HUES6 (cell line): ENCODE data around the gene KLHL34.

Experiments
- H3K27ac ChIP-seq: 2 replicates; pipeline ENCODE4 v1.7.0; 2013; ENCODE audit warnings: low read depth, mild to moderate bottlenecking, low read length, inconsistent platforms
- H3K27me3 ChIP-seq: 2 replicates; pipeline ENCODE4 v1.6.1; 2013; ENCODE audit warnings: low read length; ENCODE audit not compliant: control insufficient read depth, insufficient read depth
- H3K36me3 ChIP-seq: 2 replicates; pipeline ENCODE4 v1.6.1; 2013; ENCODE audit warnings: low read length; ENCODE audit not compliant: control insufficient read depth, insufficient read depth
- H3K4me1 ChIP-seq: 2 replicates; pipeline ENCODE4 v1.6.1; 2013; ENCODE audit warnings: low read length; ENCODE audit not compliant: control insufficient read depth, insufficient read depth
- H3K4me3 ChIP-seq: 2 replicates; pipeline ENCODE4 v1.5.1; 2013; ENCODE audit warnings: low read depth, low read length
- H3K9ac ChIP-seq: one replicate; pipeline ENCODE4 v1.6.1; 2013; ENCODE audit warnings: mild to moderate bottlenecking, low read length
- H3K9me3 ChIP-seq: 2 replicates; pipeline ENCODE4 v1.6.1; 2013; ENCODE audit warnings: low read depth, low read length; ENCODE audit not compliant: control insufficient read depth, insufficient read depth

The KLHL34 gene, protein sequence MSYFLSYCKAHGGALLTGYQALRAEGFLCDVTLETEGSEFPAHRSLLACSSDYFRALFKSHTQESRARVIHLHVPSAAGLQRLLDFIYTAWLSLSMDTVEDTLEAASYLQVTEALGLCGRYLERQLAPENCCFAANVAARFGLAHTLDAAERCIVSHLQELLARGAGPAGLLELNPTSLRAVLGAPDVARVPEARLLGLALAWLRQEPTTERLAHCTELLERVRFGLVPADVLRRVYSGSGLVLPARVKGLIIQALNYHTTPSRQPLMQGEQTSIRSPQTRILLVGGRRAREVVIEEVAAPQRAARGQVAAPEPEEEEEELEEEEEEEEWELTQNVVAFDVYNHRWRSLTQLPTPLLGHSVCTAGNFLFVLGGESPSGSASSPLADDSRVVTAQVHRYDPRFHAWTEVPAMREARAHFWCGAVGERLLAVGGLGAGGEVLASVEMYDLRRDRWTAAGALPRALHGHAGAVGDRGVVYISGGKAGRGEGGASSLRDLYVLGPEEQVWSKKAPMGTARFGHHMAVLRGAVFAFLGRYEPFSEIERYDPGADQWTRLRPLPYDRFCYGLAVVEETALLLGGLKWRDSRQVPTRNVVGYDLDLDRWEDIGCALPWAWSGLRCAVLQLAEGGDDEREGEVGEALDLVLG

DNA sequence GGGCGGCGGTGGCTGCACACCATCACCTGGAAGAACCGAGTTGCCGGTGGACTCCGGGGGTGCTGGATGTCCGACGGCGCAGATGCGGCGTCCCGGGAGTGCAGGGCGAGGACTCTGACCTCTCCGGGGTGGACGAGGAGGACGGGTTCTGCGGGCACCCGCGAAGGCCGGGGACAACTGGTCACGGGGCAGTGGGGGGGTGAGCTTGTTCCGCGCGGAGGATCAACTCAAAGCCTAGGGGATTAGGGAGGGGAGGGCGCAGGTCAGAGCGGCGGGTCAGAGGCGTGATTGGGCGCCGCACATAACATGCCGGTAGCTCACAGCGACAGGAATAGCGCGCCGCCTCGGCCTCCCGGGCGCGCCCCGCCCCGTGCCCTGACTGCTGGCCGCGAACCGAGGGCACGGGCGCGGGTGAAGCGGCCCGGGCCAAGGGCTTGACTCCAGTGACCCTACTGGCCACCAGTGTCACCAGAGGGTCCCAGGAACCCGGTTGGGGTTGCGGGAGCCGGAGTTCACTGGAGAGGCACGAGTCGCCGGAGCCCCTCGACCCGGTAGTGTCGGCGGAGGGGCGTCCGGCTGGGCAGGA lies at the start of gene KLHL34:
Gene KLHL34 (minus strand): TSS at position 179 of the 586 bp plus-strand sequence. CDS start 542 bp downstream, outside the sequence.
- Histone ChIP-seq H3K4me3 (peak within 1 kb of the TSS; percentile 49; the same call in 1 of the 2 replicates), H3K9ac (no peak within 1 kb of the TSS), H3K36me3 (no peaks in the 10 kb centered on the region), H3K4me1 (no peaks in the 10 kb centered on the region), H3K27ac (no peak within 1 kb of the TSS), H3K9me3 (no peaks in the 10 kb centered on the region), H3K27me3 (no peaks in the 10 kb centered on the region; the same call in 1 of the 2 replicates)

DNA sequence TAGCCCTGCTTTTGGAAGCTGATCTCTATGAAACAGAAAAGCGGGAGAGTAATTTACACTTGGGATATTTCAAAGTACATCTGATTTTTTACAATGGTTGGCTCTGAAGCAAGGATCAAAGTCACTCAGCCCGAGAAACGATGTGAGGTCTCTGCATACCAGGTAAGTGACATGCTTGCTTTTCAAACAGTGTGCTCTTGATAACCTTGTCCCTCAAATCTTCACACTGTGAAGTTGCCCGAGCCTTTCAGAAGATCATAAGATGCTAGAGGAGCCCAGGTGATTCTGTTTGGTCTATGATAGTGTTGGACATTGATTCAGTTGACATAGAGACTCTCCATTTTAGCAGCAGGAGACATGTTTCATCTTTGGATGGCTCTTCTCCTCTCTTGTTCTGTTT lies 47.1 kb upstream of the KLHL34 start:
- Histone ChIP-seq H3K9ac (no peak overlapping the region), H3K9me3 (no peaks in the 10 kb centered on the region), H3K27me3 (peaks cover 2% of the 10 kb centered on the region; the same call in 1 of the 2 replicates), H3K4me3 (no peak overlapping the region), H3K4me1 (peaks cover 9% of the 10 kb centered on the region; the same call in 1 of the 2 replicates), H3K27ac (no peak overlapping the region), H3K36me3 (no peaks in the 10 kb centered on the region)

DNA sequence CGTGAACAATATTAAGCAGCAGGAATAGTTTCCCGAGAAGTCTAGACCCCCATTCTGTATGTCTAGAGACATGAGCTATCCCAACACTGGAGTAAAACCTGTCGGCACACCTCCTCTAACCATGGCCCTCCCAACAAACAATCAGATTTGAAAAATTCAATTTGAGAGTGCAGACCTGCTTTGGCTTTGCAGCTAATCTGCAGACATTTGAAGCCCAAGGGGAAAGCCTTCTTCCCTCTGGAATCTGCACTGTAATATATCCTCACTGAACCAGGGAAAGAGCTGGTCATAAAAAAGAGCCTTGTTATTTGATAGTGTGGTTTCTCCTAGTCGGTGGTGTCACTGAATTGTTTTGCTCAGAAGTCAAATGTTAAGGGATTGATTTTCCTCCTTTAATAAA lies 44.6 kb upstream of the KLHL34 start:
- Histone ChIP-seq H3K27ac (no peak overlapping the region), H3K4me3 (no peak overlapping the region), H3K9me3 (no peaks in the 10 kb centered on the region), H3K27me3 (peaks cover 5% of the 10 kb centered on the region; the same call in 1 of the 2 replicates), H3K36me3 (no peaks in the 10 kb centered on the region), H3K4me1 (peaks cover 9% of the 10 kb centered on the region; the same call in 1 of the 2 replicates), H3K9ac (no peak overlapping the region)

GRCh38 chrX:21700967-21701366 lies 42.8 kb upstream of the KLHL34 start:
- H3K9me3 ChIP-seq: no peaks in the 10 kb centered on the region
- peaks cover 8% of the 10 kb centered on the region; the same call in 1 of the 2 replicates for H3K27me3 ChIP-seq
- no peak overlapping the region for H3K4me3 ChIP-seq
- no peak overlapping the region for H3K9ac ChIP-seq
- H3K27ac ChIP-seq: no peak overlapping the region
- H3K4me1 ChIP-seq: peaks cover 9% of the 10 kb centered on the region; the same call in 1 of the 2 replicates
- no peaks in the 10 kb centered on the region for H3K36me3 ChIP-seq

GRCh38 chrX:21700275-21700674 lies 42.1 kb upstream of the KLHL34 start:
- Histone ChIP-seq H3K36me3 (no peaks in the 10 kb centered on the region), H3K27me3 (peaks cover 8% of the 10 kb centered on the region; the same call in 1 of the 2 replicates), H3K9ac (no peak overlapping the region), H3K4me1 (peaks cover 9% of the 10 kb centered on the region; the same call in 1 of the 2 replicates), H3K27ac (no peak overlapping the region), H3K9me3 (no peaks in the 10 kb centered on the region), H3K4me3 (no peak overlapping the region)

GRCh38 chrX:21699136-21699535 lies 41.0 kb upstream of the KLHL34 start:
- H3K4me1 ChIP-seq: peaks cover 8% of the 10 kb centered on the region; the same call in 1 of the 2 replicates
- no peak overlapping the region for H3K9ac ChIP-seq
- H3K9me3 ChIP-seq: no peaks in the 10 kb centered on the region
- H3K27me3 ChIP-seq: peaks cover 8% of the 10 kb centered on the region; the same call in 1 of the 2 replicates
- no peak overlapping the region for H3K4me3 ChIP-seq
- H3K27ac ChIP-seq: no peak overlapping the region
- H3K36me3 ChIP-seq: no peaks in the 10 kb centered on the region

- Histone ChIP-seq H3K4me1 (no peaks in the 10 kb centered on the region), H3K27ac (no peak overlapping the region), H3K4me3 (no peak overlapping the region), H3K9me3 (no peaks in the 10 kb centered on the region), H3K9ac (no peak overlapping the region), H3K27me3 (peaks cover 8% of the 10 kb centered on the region; the same call in 1 of the 2 replicates), H3K36me3 (no peaks in the 10 kb centered on the region)
Observed at GRCh38 chrX:21698272-21698671, 40.1 kb upstream of the KLHL34 start.

- no peak overlapping the region for H3K27ac ChIP-seq
- no peaks in the 10 kb centered on the region; the same call in 1 of the 2 replicates for H3K27me3 ChIP-seq
- no peaks in the 10 kb centered on the region for H3K4me1 ChIP-seq
- no peak overlapping the region for H3K9ac ChIP-seq
- H3K36me3 ChIP-seq: no peaks in the 10 kb centered on the region
- no peak overlapping the region for H3K4me3 ChIP-seq
- H3K9me3 ChIP-seq: no peaks in the 10 kb centered on the region
Observed at GRCh38 chrX:21691512-21692018, 33.4 kb upstream of the KLHL34 start.

DNA sequence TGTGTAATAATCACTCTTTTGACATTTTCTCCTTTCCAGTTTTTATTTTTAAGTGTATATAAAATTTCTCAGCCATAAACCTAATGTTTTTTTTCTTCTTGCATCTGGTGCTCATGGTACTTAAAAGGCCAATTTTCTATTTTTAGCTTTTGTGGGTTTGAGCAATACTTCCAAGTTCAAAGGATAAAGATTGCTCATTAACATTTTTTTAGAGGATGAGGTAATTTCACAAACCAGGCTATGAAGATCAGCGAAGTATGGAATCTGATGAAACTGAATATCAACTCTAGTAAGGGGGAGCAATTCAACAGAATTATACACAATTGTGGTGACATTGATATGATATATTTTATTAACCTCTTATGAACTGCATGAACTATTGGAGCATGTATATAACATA lies 25.8 kb upstream of the KLHL34 start:
- no peak overlapping the region for H3K27ac ChIP-seq
- H3K27me3 ChIP-seq: peaks cover 7% of the 10 kb centered on the region; the same call in 1 of the 2 replicates
- no peak overlapping the region for H3K9ac ChIP-seq
- H3K4me1 ChIP-seq: no peaks in the 10 kb centered on the region
- no peak overlapping the region for H3K4me3 ChIP-seq
- no peaks in the 10 kb centered on the region for H3K36me3 ChIP-seq
- no peaks in the 10 kb centered on the region for H3K9me3 ChIP-seq

GRCh38 chrX:21678048-21678612 lies 20.0 kb upstream of the KLHL34 start:
- H3K27me3 ChIP-seq: peaks cover 4% of the 10 kb centered on the region; the same call in 1 of the 2 replicates
- H3K9me3 ChIP-seq: no peaks in the 10 kb centered on the region
- H3K36me3 ChIP-seq: no peaks in the 10 kb centered on the region
- no peak overlapping the region for H3K27ac ChIP-seq
- no peak overlapping the region for H3K9ac ChIP-seq
- H3K4me1 ChIP-seq: peaks cover 8% of the 10 kb centered on the region; the same call in 1 of the 2 replicates
- no peak overlapping the region for H3K4me3 ChIP-seq
